ENCODE measurements around the gene TLN1. TPM values are rescaled to one million over a fixed set of nuclear protein-coding genes. Genes with fewer than 3 reads are reported as not detected.
A peak's percentile ranks its signal among the peaks of the same experiment; 100 is the strongest.

TLN1 gene
- total RNA-seq, 1 donor from 2014 or later: 362 TPM

DNA sequence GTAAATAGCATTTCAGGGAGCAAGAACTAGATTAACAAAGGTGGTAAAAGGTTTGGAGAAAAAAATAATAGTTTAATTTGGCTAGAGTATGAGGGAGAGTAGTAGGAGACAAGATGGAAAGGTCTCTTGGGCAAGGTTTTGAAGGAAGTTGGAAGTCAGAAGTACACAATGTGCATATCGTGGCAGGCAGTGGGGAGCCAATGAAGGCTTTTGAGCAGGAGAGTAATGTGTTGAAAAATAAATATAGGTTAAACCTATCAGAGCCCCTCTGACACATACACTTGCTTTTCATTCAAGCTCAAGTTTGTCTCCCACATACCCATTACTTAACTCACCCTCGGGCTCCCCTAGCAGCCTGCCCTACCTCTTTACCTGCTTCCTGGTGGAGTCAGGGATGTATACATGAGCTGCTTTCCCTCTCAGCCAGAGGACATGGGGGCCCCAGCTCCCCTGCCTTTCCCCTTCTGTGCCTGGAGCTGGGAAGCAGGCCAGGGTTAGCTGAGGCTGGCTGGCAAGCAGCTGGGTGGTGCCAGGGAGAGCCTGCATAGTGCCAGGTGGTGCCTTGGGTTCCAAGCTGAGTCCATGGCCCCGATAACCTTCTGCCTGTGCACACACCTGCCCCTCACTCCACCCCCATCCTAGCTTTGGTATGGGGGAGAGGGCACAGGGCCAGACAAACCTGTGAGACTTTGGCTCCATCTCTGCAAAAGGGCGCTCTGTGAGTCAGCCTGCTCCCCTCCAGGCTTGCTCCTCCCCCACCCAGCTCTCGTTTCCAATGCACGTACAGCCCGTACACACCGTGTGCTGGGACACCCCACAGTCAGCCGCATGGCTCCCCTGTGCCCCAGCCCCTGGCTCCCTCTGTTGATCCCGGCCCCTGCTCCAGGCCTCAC, 58.6 kb downstream of the TLN1 start, which contains the start of gene CA9:
Gene CA9 (plus strand): TSS at position 797 of the 893 bp plus-strand sequence. CDS start 32 bp downstream, at position 829.
- Mint-ChIP-seq H3K4me1 (peaks cover 15% of the 10 kb centered on the region), H3K9me3 (no peaks in the 10 kb centered on the region), H3K4me3 (peak within 1 kb of the TSS; percentile 55), H3K27ac (no peak within 1 kb of the TSS), H3K27me3 (peaks cover 8% of the 10 kb centered on the region), H3K36me3 (ENCODE audit: low read depth) (no peaks in the 10 kb centered on the region)
- POLR2A ChIA-PET: no interaction called here
- TF ChIP-seq, protein P1, sequence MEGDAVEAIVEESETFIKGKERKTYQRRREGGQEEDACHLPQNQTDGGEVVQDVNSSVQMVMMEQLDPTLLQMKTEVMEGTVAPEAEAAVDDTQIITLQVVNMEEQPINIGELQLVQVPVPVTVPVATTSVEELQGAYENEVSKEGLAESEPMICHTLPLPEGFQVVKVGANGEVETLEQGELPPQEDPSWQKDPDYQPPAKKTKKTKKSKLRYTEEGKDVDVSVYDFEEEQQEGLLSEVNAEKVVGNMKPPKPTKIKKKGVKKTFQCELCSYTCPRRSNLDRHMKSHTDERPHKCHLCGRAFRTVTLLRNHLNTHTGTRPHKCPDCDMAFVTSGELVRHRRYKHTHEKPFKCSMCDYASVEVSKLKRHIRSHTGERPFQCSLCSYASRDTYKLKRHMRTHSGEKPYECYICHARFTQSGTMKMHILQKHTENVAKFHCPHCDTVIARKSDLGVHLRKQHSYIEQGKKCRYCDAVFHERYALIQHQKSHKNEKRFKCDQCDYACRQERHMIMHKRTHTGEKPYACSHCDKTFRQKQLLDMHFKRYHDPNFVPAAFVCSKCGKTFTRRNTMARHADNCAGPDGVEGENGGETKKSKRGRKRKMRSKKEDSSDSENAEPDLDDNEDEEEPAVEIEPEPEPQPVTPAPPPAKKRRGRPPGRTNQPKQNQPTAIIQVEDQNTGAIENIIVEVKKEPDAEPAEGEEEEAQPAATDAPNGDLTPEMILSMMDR (IDR thresholded peaks at IDR 0.05): no peak
- intact Hi-C loops (cut with micrococcal nuclease): no loop called here
- CTCF ChIA-PET: interaction anchor here (0.9 kb wide), 1 partner anchor 24 kb away, joined by 3 read pairs; no protein-coding TSS in a partner anchor
- no peak for ATAC-seq (ENCODE audit: low read depth)
- no peak for DNase-seq

DNA sequence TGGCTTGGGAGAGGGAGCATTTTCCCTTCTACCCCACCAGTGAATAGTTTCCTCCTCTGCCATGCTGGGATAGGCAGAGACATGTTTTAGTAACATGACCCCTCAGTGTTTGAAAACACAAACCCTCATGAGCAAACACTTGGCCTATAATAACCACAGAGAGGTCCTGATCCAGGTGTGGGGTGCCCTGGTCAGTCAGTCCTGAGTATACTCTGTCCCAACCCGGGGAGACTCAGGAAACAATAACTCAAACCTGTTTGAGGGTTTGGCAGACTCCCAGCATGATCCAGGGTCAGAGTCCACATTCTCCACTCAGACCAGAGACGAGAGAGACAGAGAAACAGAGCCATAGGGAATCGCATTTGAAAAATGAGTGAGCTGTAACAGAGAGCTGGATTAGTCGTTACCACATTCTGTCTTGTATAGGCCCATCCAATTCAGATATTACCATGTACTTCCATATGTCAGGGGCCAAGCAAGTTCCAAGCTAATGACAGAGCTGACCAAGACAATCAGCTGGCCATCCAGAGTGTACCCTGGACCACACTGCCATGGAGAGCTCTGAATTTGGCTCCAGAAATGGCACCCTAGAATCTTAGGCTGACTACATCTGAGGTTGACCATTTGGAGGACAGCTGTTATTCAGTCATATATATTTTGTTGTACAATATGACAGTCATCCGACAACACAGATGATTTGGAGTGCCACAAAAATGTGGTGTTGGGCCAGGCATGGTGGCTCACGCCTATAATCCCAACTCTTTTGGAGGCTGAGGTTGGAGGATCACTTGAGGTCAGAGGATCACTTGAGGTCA, 62.5 kb downstream of the TLN1 start:
- POLR2A ChIA-PET: interaction anchor here (0.5 to 0.8 kb wide), 2 partner anchors 9 to 80 kb away, joined by 3 to 8 read pairs; no protein-coding TSS in a partner anchor
- H3K36me3 Mint-ChIP-seq (ENCODE audit: low read depth): no peaks in the 10 kb centered on the region
- H3K27ac Mint-ChIP-seq: no peak overlapping the region
- intact Hi-C loops (cut with micrococcal nuclease): no loop called here
- TF ChIP-seq, protein P1 (IDR thresholded peaks at IDR 0.05): no peak
- no peak overlapping the region for H3K4me3 Mint-ChIP-seq
- CTCF ChIA-PET: interaction anchor here (0.8 to 1.9 kb wide), 3 partner anchors 11 to 27 kb away, joined by 3 to 6 read pairs (median 4); partner anchors contain the start of genes CCDC107 and RMRP
- no peaks in the 10 kb centered on the region for H3K9me3 Mint-ChIP-seq
- peaks cover under 1% of the 10 kb centered on the region for H3K27me3 Mint-ChIP-seq
- DNase-seq (no peak), ATAC-seq (ENCODE audit: low read depth) (no peak)
- H3K4me1 Mint-ChIP-seq: peaks cover 21% of the 10 kb centered on the region

- ATAC-seq (ENCODE audit: low read depth) (no peak), DNase-seq (no peak)
- ChIA-PET CTCF (no interaction called here), POLR2A (no interaction called here)
- intact Hi-C loops (cut with micrococcal nuclease): no loop called here
- Mint-ChIP-seq H3K27me3 (no peaks in the 10 kb centered on the region), H3K36me3 (ENCODE audit: low read depth) (no peaks in the 10 kb centered on the region), H3K4me1 (peaks cover 24% of the 10 kb centered on the region), H3K4me3 (no peak overlapping the region), H3K27ac (no peak overlapping the region), H3K9me3 (no peaks in the 10 kb centered on the region)
- TF ChIP-seq, protein P1 (IDR thresholded peaks at IDR 0.05): no peak
Observed at GRCh38 chr9:35667939-35668338, 64.1 kb downstream of the TLN1 start.

DNA sequence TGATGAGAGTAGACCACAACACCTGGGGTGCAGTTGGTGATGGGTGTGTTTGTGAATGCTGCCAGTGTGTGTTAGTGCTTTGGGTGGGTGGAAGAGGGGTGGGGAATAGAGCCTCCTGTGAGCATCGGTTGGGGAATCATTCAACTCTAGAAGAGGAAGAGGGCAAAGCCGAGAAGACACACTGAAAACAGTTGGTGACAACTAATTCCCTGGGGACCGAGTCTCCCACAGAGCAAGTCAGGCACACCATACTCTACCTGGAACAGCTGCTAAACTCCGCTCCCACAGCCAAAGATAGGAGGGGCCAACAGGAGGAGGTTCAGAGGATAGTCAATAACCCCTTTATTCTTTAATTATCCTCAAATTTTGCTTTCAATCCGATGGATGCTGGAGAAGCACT, 65.4 kb downstream of the TLN1 start:
- Mint-ChIP-seq H3K36me3 (ENCODE audit: low read depth) (peaks cover 4% of the 10 kb centered on the region), H3K9me3 (no peaks in the 10 kb centered on the region), H3K4me3 (peak overlapping the region; percentile 29), H3K4me1 (peaks cover 38% of the 10 kb centered on the region), H3K27me3 (no peaks in the 10 kb centered on the region), H3K27ac (no peak overlapping the region)
- POLR2A ChIA-PET: interaction anchor here (0.5 to 1.2 kb wide), 3 partner anchors 9 to 52 kb away, joined by 3 to 8 read pairs (median 4); partner anchors contain the start of genes CCDC107 and RMRP
- intact Hi-C loops (cut with micrococcal nuclease): no loop called here
- CTCF ChIA-PET: interaction anchor here (3.4 to 12.0 kb wide), 2 partner anchors 29 to 51 kb away, joined by 32 to 127 read pairs; partner anchors contain the start of gene CD72
- DNase-seq (no peak), ATAC-seq (ENCODE audit: low read depth) (peak; percentile 38)
- TF ChIP-seq, protein P1 (IDR thresholded peaks at IDR 0.05): no peak

Measured in activated B cell treated with CpG ODN at 0.5 μM for 24 hours (primary cell).